IPS-20b (cell line): ENCODE measurements around the gene KRTAP10-12.
"Not testable (repeated sequence)": the region's sequence is repeated elsewhere in the genome, so short reads cannot be mapped to it uniquely, and the experiment has no call there.

Source experiments
- H3K27ac ChIP-seq: one replicate; pipeline ENCODE4 v1.5.1; 2013; ENCODE audit warnings: low read length
- H3K27me3 ChIP-seq: 2 replicates; pipeline ENCODE4 v1.6.1; 2013; ENCODE audit warnings: mild to moderate bottlenecking, low read length, inconsistent platforms; ENCODE audit not compliant: insufficient read depth
- H3K36me3 ChIP-seq: 2 replicates; pipeline ENCODE4 v1.6.1; 2013; ENCODE audit warnings: low read depth, mild to moderate bottlenecking, inconsistent platforms, low read length, moderate library complexity; ENCODE audit not compliant: insufficient read depth
- H3K4me1 ChIP-seq: 2 replicates; pipeline ENCODE4 v1.6.1; 2013; ENCODE audit warnings: mild to moderate bottlenecking, control low read depth, inconsistent platforms, low read length, moderate library complexity; ENCODE audit not compliant: insufficient read depth
- H3K4me3 ChIP-seq: 2 replicates; pipeline ENCODE4 v1.5.1; 2013; ENCODE audit warnings: mild to moderate bottlenecking, low read length, inconsistent platforms
- H3K9ac ChIP-seq: 2 replicates; pipeline ENCODE4 v1.6.1; 2013; ENCODE audit warnings: low read depth, mild to moderate bottlenecking, inconsistent platforms, low read length, moderate library complexity
- H3K9me3 ChIP-seq: 2 replicates; pipeline ENCODE4 v1.6.1; 2013; ENCODE audit warnings: mild to moderate bottlenecking, low read depth, low read length, inconsistent platforms; ENCODE audit not compliant: insufficient read depth

Gene KRTAP10-12, protein sequence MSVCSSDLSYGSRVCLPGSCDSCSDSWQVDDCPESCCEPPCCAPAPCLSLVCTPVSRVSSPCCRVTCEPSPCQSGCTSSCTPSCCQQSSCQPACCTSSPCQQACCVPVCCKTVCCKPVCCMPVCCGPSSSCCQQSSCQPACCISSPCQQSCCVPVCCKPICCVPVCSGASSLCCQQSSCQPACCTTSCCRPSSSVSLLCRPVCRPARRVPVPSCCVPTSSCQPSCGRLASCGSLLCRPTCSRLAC

DNA sequence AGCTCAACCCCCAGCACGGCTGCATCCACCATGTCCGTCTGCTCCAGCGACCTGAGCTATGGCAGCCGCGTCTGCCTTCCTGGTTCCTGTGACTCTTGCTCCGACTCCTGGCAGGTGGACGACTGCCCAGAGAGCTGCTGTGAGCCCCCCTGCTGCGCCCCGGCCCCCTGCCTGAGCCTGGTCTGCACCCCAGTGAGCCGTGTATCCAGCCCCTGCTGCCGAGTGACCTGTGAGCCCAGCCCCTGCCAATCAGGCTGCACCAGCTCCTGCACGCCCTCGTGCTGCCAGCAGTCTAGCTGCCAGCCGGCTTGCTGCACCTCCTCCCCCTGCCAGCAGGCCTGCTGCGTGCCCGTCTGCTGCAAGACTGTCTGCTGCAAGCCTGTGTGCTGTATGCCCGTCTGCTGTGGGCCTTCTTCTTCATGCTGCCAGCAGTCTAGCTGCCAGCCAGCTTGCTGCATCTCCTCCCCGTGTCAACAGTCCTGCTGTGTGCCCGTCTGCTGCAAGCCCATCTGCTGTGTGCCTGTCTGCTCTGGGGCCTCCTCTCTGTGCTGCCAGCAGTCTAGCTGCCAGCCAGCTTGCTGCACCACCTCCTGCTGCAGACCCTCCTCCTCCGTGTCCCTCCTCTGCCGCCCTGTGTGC is at the start of gene KRTAP10-12:
Gene KRTAP10-12 (plus strand): TSS at position 1 of the 639 bp plus-strand sequence. CDS start 30 bp downstream, at position 31.
- not testable (repeated sequence) for H3K27me3 ChIP-seq, H3K4me3 ChIP-seq, H3K9ac ChIP-seq

DNA sequence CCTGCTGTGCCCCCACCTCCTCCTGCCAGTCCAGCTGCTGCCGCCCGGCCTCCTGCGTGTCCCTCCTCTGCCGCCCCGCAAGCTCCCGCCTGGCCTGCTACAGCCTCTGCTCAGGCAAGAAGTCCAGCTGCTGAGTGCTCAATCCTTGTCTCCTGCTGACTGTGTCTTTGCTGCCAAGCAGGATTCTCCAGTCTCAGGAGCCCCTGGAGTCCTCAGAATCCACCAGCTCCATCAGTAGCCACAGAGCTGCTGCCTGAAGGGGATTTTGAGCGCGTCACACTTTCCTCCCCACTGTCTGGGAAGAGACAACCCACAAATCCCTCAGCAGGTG is 49.8 kb upstream of the KRTAP10-12 start:
- Histone ChIP-seq H3K4me1 (no peaks in the 10 kb centered on the region), H3K9me3 (peaks cover 12% of the 10 kb centered on the region; the same call in 1 of the 2 replicates), H3K4me3 (no peak overlapping the region), H3K27me3 (no peaks in the 10 kb centered on the region), H3K9ac (no peak overlapping the region), H3K36me3 (no peaks in the 10 kb centered on the region), H3K27ac (no peak overlapping the region)

More for the DNA sequence above, at the start of gene KRTAP10-12:
- H3K9me3 ChIP-seq, result peaks cover 11% of the 10 kb centered on the region; the same call in 1 of the 2 replicates
- H3K4me1 ChIP-seq, H3K36me3 ChIP-seq, H3K27ac ChIP-seq: not testable (repeated sequence)

DNA sequence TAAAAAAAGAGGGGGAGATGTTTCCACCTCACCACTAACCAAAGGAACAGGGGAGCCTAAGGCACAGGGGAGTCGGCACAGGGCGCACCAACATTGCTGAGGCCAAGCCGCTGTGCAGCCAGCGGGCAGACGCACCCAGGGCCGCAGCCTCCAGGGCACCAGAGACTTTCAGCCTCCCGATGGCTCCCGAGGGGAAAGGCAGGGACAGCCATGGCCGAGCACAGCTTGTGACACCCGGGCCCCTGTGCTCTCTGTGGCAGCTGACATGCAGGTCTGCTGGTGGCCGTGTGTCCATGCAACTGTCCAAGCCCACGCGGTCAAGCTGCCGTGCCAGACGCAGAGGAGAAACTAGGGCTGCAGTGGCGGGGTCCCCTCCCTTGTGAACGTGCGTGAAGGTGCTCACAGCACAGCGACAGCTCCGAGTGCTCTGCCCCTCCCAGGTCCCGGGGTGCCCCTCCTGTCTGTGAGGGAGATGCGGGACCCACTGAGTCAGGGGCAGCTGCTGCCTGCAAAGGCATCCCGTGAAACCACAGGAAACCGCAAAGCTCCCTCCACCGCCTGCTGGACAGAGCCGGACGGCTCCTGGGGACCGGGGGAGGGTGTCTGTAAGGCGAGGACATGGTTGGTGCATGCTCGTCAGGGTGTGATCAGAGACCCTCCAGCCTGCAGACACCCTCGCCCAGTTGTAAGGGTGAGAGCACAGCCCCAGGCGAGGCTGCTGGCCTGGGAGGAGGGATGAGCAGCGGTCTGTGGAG is 48.2 kb upstream of the KRTAP10-12 start:
- Histone ChIP-seq H3K9ac (no peak overlapping the region), H3K9me3 (peaks cover 12% of the 10 kb centered on the region; the same call in 1 of the 2 replicates), H3K4me1 (no peaks in the 10 kb centered on the region; the same call in 1 of the 2 replicates), H3K27ac (no peak overlapping the region), H3K27me3 (no peaks in the 10 kb centered on the region), H3K4me3 (no peak overlapping the region), H3K36me3 (no peaks in the 10 kb centered on the region)

DNA sequence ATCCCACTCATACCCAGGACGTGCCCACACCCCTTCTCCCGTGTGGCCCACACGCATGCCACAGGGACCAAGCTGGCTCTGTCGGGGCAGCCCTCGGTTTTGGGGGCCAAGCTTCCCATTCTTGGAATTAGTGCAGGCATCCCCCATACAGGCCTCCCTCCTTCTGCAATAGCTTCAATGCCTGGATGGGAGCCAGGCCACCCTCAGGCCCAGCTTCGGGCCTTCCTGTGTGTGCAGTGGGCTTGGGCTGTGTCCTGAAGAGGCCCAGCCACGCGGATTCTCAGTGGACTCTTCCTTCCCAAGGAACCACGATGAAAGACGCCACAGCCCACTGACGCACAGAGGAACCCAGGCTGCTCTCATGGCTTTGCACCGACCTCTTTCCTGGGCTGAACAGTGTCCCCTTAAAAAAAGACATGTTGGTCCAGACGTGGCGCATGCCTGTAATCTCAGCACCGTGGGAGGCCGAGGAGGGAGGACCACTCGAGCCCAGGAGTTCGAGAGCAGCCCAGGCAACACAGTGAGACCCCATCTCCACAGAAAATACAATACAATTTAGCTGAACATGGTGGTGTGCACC is 47.4 kb upstream of the KRTAP10-12 start:
- H3K27me3 ChIP-seq, result no peaks in the 10 kb centered on the region
- no peaks in the 10 kb centered on the region; the same call in 1 of the 2 replicates for H3K4me1 ChIP-seq
- no peak overlapping the region for H3K27ac ChIP-seq
- peaks cover 7% of the 10 kb centered on the region; the same call in 1 of the 2 replicates for H3K9me3 ChIP-seq
- no peak overlapping the region for H3K4me3 ChIP-seq
- no peaks in the 10 kb centered on the region for H3K36me3 ChIP-seq
- no peak overlapping the region for H3K9ac ChIP-seq

DNA sequence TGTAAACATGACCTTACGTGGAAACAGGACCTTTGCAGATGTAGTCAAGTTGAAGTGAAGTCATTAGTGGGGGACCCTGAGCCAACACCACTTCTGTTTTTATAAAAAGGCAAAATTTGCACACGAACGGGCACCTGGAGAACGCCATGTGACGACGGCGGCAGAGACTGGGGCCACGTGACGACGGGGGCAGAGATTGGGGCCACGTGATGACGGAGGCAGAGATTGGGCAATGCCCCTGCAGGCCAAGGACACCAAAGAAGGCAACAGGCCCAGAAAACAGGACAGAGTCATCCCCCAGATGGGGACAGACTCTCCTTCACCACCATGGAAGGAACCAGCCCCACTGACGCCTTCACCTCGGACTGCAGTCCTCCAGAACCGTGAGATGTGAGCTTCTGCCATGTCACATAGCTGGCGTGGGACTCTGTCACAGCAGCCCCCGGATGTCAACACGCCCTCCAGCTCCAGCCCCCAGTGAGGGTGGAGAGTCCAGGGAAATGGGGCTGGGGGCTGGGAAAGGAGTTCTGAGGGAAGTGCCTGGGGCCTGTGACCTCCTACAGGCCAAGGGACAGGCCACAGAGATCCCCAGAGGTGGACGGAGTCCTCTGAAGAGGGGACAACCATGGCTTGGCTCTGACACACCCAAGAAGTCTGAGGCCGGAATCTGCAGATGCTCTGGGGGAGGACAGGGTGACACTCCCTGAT is 46.6 kb upstream of the KRTAP10-12 start:
- no peaks in the 10 kb centered on the region for H3K9me3 ChIP-seq
- no peak overlapping the region for H3K4me3 ChIP-seq
- H3K9ac ChIP-seq, result no peak overlapping the region
- no peaks in the 10 kb centered on the region; the same call in 1 of the 2 replicates for H3K4me1 ChIP-seq
- no peaks in the 10 kb centered on the region for H3K36me3 ChIP-seq
- no peak overlapping the region for H3K27ac ChIP-seq
- no peaks in the 10 kb centered on the region for H3K27me3 ChIP-seq

DNA sequence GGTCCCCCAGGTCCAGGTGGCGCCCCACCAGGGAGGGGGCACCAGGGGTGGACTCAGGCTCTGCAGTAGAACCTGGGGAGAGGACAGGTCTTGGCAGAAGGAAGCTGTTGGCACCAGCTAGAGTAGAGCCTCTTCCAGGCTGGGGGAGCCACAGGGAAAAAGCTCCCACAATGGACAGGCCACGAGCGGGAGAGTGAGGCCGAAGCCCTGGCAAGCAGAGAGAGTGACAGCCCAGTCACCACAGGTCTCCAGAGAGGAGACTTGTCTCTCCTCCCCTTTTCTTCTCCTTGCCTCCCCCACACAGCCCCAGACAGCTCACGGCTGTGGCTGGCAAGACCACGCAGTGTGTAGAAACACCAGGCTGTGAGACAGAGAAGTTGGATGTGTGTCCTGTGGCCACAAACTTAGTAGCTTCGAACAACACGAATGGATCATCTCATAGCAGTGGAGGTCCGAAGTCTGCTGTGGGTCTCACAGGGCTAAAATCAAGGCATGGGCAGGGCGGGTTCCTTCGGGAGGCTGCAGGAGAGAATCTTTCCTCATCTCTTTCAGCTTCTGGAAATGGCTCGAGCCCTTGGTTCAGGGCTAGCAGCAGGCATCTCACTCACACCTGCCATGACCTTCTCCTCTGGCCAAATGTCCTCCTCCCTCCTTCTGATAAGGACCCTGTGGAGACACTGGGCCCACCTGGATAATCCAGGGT is 45.8 kb upstream of the KRTAP10-12 start:
- no peaks in the 10 kb centered on the region for H3K36me3 ChIP-seq
- no peaks in the 10 kb centered on the region for H3K27me3 ChIP-seq
- no peak overlapping the region for H3K4me3 ChIP-seq
- H3K9ac ChIP-seq, result no peak overlapping the region
- no peak overlapping the region for H3K27ac ChIP-seq
- no peaks in the 10 kb centered on the region; the same call in 1 of the 2 replicates for H3K4me1 ChIP-seq
- no peaks in the 10 kb centered on the region for H3K9me3 ChIP-seq

DNA sequence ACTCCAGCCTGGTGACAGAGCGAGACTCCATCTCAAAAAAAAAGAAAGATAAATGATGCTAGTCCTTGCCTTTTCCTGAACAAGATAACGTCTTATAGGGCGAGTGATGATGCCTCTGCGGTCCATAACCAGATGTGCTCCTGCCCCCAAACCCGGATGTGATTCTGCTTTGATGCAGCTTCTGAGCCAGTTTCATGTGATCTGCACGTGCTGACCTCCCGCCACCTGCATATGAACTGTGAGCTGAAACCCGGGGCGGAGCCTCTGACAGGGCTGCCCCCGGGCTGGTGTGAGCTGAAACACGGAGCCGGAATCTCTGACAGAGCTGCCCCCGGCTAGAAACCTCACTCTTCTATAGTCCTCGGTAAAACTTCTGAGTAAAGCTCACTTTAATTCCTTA is 43.8 kb upstream of the KRTAP10-12 start:
- H3K27ac ChIP-seq, result no peak overlapping the region
- no peaks in the 10 kb centered on the region for H3K36me3 ChIP-seq
- H3K27me3 ChIP-seq, result no peaks in the 10 kb centered on the region
- H3K4me3 ChIP-seq, result no peak overlapping the region
- H3K4me1 ChIP-seq, result no peaks in the 10 kb centered on the region; the same call in 1 of the 2 replicates
- no peaks in the 10 kb centered on the region for H3K9me3 ChIP-seq
- H3K9ac ChIP-seq, result no peak overlapping the region

DNA sequence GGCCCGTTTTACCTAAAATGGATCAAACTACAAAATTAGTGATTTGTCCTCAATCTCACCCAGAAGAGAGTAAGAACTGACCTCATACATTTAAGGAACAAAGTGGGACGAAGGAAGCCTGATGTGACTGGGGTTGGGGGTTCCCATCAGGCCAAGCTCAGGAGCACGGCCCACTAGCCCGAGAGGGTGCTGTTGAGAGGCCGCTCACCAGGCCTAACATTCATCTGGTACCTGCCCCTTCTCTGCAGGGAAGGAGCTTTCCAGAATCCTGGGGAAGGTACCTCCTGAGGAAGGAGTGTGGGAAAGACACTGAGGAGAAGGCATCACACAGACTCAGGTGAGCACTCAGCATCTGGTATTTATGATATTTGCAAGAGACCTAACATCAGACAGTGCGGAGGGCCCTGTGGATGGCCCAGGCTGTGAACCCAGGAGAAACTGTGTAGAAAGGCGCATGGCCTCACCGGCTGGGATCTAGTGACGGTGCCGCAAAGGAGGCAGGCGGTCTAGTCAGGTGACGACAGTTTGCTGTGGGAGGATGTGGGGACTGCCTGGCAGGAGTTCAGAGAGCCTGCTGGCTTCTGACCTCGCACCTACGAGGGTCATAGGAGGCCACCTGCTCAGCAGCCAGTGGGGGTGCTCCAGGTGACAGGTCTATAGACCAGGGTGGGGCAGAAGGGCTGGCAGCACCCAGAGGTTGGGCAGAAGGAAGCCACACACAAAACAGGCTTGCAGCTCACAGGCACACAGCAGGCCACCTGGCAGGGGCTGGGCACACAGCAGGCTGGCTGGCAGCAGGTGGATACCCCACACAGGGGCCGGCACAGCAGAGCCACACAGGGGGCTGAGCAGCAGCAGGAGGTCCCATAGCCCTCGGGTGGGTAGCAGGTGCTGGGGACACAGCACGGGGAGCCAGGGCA is 43.1 kb upstream of the KRTAP10-12 start:
- Histone ChIP-seq H3K4me3 (no peak overlapping the region), H3K4me1 (peaks cover under 1% of the 10 kb centered on the region; the same call in 1 of the 2 replicates), H3K9ac (no peak overlapping the region), H3K9me3 (no peaks in the 10 kb centered on the region), H3K27ac (no peak overlapping the region), H3K36me3 (no peaks in the 10 kb centered on the region), H3K27me3 (no peaks in the 10 kb centered on the region)

DNA sequence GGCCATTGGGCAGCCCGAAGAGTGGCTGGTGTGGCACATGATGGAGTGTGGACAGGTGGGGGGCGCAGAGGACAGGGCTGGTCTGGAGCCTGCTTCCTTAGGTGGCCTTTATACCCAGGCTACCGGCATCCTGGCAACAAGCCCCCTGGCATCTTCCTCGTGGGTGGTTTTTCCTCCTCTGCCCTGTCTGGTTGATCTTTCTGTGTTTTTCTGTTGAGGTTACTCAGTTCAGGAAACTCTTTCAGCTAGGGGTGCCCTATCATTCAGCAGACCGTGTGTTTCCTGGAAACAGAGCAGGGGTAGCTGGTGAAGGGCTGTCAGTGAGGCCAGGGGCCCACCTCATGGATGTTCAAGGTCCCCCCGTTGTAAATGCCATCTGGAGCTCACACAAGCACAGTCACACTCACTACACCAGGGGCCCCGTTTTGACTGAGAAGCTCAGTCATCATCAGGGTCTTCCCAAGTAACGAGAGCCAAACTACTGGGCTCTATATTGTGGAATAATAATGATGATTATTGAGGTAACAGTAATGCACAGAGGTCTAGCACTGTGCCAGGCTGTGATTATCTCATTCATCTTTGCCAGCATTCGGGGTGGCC is 42.3 kb upstream of the KRTAP10-12 start, which contains the start of gene KRTAP12-4:
Gene KRTAP12-4 (minus strand): TSS at position 84 of the 600 bp plus-strand sequence. CDS start 45 bp downstream, at position 39.
- Histone ChIP-seq H3K4me1 (peaks cover 6% of the 10 kb centered on the region; the same call in 1 of the 2 replicates), H3K27me3 (no peaks in the 10 kb centered on the region), H3K36me3 (no peaks in the 10 kb centered on the region), H3K4me3 (no peak within 1 kb of the TSS), H3K9ac (no peak within 1 kb of the TSS), H3K27ac (no peak within 1 kb of the TSS), H3K9me3 (no peaks in the 10 kb centered on the region)

DNA sequence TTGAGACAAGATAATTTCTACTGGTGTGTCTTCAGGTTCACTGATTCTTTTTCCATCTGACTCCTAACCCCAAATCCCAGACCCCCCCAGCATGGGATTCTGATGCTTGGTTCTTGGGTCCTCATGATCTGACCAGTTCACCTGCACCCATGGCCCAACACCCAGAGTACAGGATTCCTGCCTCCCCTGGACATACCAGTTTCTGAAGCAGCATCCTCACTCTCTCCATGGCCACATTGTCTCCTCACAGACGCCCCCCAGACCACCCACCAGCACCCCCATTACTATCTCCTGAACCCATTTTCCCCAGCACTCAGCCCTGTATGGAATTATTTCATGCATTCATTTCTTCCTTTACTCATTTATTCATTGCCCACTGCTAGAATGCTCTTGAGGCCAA is 40.1 kb upstream of the KRTAP10-12 start:
- H3K9ac ChIP-seq, result no peak overlapping the region
- no peaks in the 10 kb centered on the region for H3K9me3 ChIP-seq
- H3K27me3 ChIP-seq, result no peaks in the 10 kb centered on the region
- peaks cover 12% of the 10 kb centered on the region; the same call in 1 of the 2 replicates for H3K4me1 ChIP-seq
- no peak overlapping the region for H3K27ac ChIP-seq
- H3K4me3 ChIP-seq, result no peak overlapping the region
- H3K36me3 ChIP-seq, result no peaks in the 10 kb centered on the region
